A673 (cell line): Measurements from ENCODE around the gene GRIA1. TPM values are rescaled to one million over a fixed set of nuclear protein-coding genes. Genes with fewer than 3 reads are reported as not detected.

ENCODE experiments used
- BruUV-seq: library from RNA; stranded (reverse); fragments of 400-500 nt; replicated peaks from 2 replicates; lab custom pipeline; 2021; lab: Mats Ljungman, UMichigan
- CTCF ChIA-PET: fragments of 300-600 bp; sonication (Branson Sonifier 250); formaldehyde crosslinking; loops from one replicate; lab custom pipeline; 2022; ENCODE audit warnings: antibody characterized with exemption; lab: Charles Lee
- POLR2A ChIA-PET: fragments of 300-600 bp; sonication (Branson Sonifier 250); formaldehyde crosslinking; loops from one replicate; lab custom pipeline; 2022; ENCODE audit warnings: antibody characterized with exemption; ENCODE audit not compliant: low non-redundant PET; lab: Charles Lee
- DNase-seq: peaks from one replicate; pipeline ENCODE4 v3.0.0-alpha.2; 2015; ENCODE audit warnings: low spot score
- H3K27ac ChIP-seq: fragments of 200-600 bp; sonication (generic); 2 replicates; pipeline ENCODE4 v1.5.1; 2016; ENCODE audit warnings: mixed run types, low read depth, mild to moderate bottlenecking, mixed read lengths, antibody characterized with exemption, low read length; ENCODE audit not compliant: poor library complexity, severe bottlenecking
- H3K27me3 ChIP-seq: fragments of 200-600 bp; sonication (generic); replicated peaks from 2 replicates; pipeline ENCODE4 v1.6.1; 2017; ENCODE audit warnings: mixed run types, low read depth, mild to moderate bottlenecking, mixed read lengths, antibody characterized with exemption, low read length; ENCODE audit not compliant: insufficient read depth, poor library complexity
- H3K36me3 ChIP-seq: fragments of 200-600 bp; sonication (generic); 2 replicates; pipeline ENCODE4 v1.6.1; 2016; ENCODE audit warnings: mixed run types, mild to moderate bottlenecking, mixed read lengths, antibody characterized with exemption, low read length; ENCODE audit not compliant: insufficient read depth, poor library complexity, severe bottlenecking
- H3K4me1 ChIP-seq: fragments of 200-600 bp; sonication (generic); 2 replicates; pipeline ENCODE4 v1.6.1; 2017; ENCODE audit warnings: mixed run types, mild to moderate bottlenecking, mixed read lengths, antibody characterized with exemption, low read length; ENCODE audit not compliant: insufficient read depth, poor library complexity, severe bottlenecking
- H3K4me3 ChIP-seq: fragments of 200-600 bp; sonication (generic); 2 replicates; pipeline ENCODE4 v1.5.1; 2016; ENCODE audit warnings: low read depth, mixed run types, mild to moderate bottlenecking, mixed read lengths, low read length; ENCODE audit not compliant: poor library complexity, severe bottlenecking
- H3K9me3 ChIP-seq: fragments of 200-600 bp; sonication (generic); 2 replicates; pipeline ENCODE4 v1.6.1; 2016; ENCODE audit warnings: mixed run types, low read depth, mild to moderate bottlenecking, mixed read lengths, antibody characterized with exemption, low read length; ENCODE audit not compliant: poor library complexity, severe bottlenecking
- CTCF ChIP-seq: fragments of 300-800, 200-600 bp; sonication (generic); conservative IDR thresholded peaks from 2 replicates; pipeline ENCODE4 v1.5.1; 2017; ENCODE audit warnings: low read depth, mild to moderate bottlenecking, antibody characterized with exemption, low read length, moderate library complexity, mixed read lengths
- EZH2 ChIP-seq: fragments of 200-600 bp; sonication (generic); IDR thresholded peaks from 2 replicates; pipeline ENCODE4 v1.6.1; 2017; ENCODE audit warnings: borderline replicate concordance, low read depth, mild to moderate bottlenecking, mixed read lengths, antibody characterized with exemption, low read length; ENCODE audit not compliant: poor library complexity, severe bottlenecking
- intact Hi-C: fragments of 100-400 bp; cut with micrococcal nuclease; formaldehyde crosslinking; loops from one replicate; pipeline ENCODE4 v1.10.0; 2022; ENCODE audit not compliant: unreplicated experiment
- total RNA-seq: library from RNA; stranded (reverse); gene quantifications from 2 replicates; pipeline ENCODE4 v1.2.3, GENCODE V29; 2021

The GRIA1 gene
- total RNA-seq, 1 experiment from 2014 or later = 0.69 TPM

GRCh38 chr5:153504726-153505125, 14.3 kb downstream of the GRIA1 start:
- ChIA-PET CTCF (no interaction called here), POLR2A (no interaction called here)

GRCh38 chr5:153508700-153509099, 18.2 kb downstream of the GRIA1 start:
- no peak overlapping the region for H3K27ac ChIP-seq
- H3K36me3 ChIP-seq = no peaks in the 10 kb centered on the region
- BruUV-seq = no TSS peak
- CTCF ChIA-PET = no interaction called here
- H3K4me1 ChIP-seq = no peaks in the 10 kb centered on the region
- POLR2A ChIA-PET = no interaction called here
- intact Hi-C loops = loop anchor here (2.0 kb wide), 1 partner anchor 44 kb away; no protein-coding TSS in a partner anchor
- no peaks in the 10 kb centered on the region for H3K27me3 ChIP-seq
- TF ChIP-seq EZH2 (no peak), CTCF (no peak)
- DNase-seq = no peak
- H3K4me3 ChIP-seq = no peak overlapping the region
- peaks cover 1% of the 10 kb centered on the region for H3K9me3 ChIP-seq

More at GRCh38 chr5:153504726-153505125, 14.3 kb downstream of the GRIA1 start:
- TF ChIP-seq EZH2 (no peak), CTCF (no peak)
- Histone ChIP-seq H3K27me3 (no peaks in the 10 kb centered on the region), H3K36me3 (no peaks in the 10 kb centered on the region), H3K4me1 (no peaks in the 10 kb centered on the region), H3K27ac (no peak overlapping the region), H3K9me3 (no peaks in the 10 kb centered on the region), H3K4me3 (no peak overlapping the region)
- no peak for DNase-seq
- intact Hi-C loops = no loop called here
- BruUV-seq = no TSS peak

- POLR2A ChIA-PET = no interaction called here
- intact Hi-C loops = no loop called here
- H3K4me3 ChIP-seq = no peak overlapping the region
- no peaks in the 10 kb centered on the region for H3K36me3 ChIP-seq
- H3K4me1 ChIP-seq = peaks cover 6% of the 10 kb centered on the region
- CTCF ChIA-PET = no interaction called here
- H3K27ac ChIP-seq = no peak overlapping the region
- TF ChIP-seq EZH2 = no peak
- no peak for TF ChIP-seq CTCF
- no TSS peak for BruUV-seq
- H3K9me3 ChIP-seq = peaks cover 14% of the 10 kb centered on the region
- H3K27me3 ChIP-seq = no peaks in the 10 kb centered on the region
- DNase-seq = no peak
Observed at GRCh38 chr5:153511622-153512021, 21.2 kb downstream of the GRIA1 start.
